ENCODE results near the gene PIK3R3. TPM values are rescaled to one million over a fixed set of nuclear protein-coding genes. Genes with fewer than 3 reads are reported as not detected.

The PIK3R3 gene
- total RNA-seq, 4 donors from 2014 or later = 16.7 to 91.0 (median 49.0) TPM

GRCh38 chr1:46041974-46042373 is 90.5 kb downstream of the PIK3R3 start:
- no peak for TF ChIP-seq CTCF (IDR thresholded peaks at IDR 0.05; ENCODE audit: low read depth)

GRCh38 chr1:46041551-46041950 is 90.9 kb downstream of the PIK3R3 start:
- TF ChIP-seq CTCF (IDR thresholded peaks at IDR 0.05; ENCODE audit: low read depth) = no peak

GRCh38 chr1:46039571-46040052 is 92.8 kb downstream of the PIK3R3 start:
- no peak for TF ChIP-seq CTCF (IDR thresholded peaks at IDR 0.05; ENCODE audit: low read depth)

GRCh38 chr1:46036894-46037839 is 95.3 kb downstream of the PIK3R3 start:
- TF ChIP-seq CTCF (IDR thresholded peaks at IDR 0.05; ENCODE audit: low read depth) = no peak

GRCh38 chr1:46034601-46035516 is 97.6 kb downstream of the PIK3R3 start:
- no peak for TF ChIP-seq CTCF (IDR thresholded peaks at IDR 0.05; ENCODE audit: low read depth)

GRCh38 chr1:46030876-46031660 is 101.4 kb downstream of the PIK3R3 start:
- no peak for TF ChIP-seq CTCF (IDR thresholded peaks at IDR 0.05; ENCODE audit: low read depth)

Data from subcutaneous adipose tissue (tissue), 4 donors.